Activated naive CD4-positive, alpha-beta T cell treated with anti-CD3 and anti-CD28 coated beads for 36 hours (primary cell): ENCODE measurements around the gene ATP9B. TPM values are rescaled to one million over a fixed set of nuclear protein-coding genes. Genes with fewer than 3 reads are reported as not detected.

Experiments
- CTCF ChIA-PET: fragments of 350-600 bp; sonication (Branson Sonifier 250); formaldehyde crosslinking; loops from one replicate; lab custom pipeline; 2021; ENCODE audit warnings: antibody characterized with exemption; lab: Charles Lee
- DNase-seq: peaks from one replicate; pipeline ENCODE4 v3.0.0-alpha.2; 2020
- H3K27ac Mint-ChIP-seq: one replicate; pipeline ENCODE4 v1.8.0; 2021; ENCODE audit warnings: mild to moderate bottlenecking, mixed read lengths
- H3K27me3 Mint-ChIP-seq: one replicate; pipeline ENCODE4 v1.8.0; 2021; ENCODE audit warnings: low read depth, mixed read lengths
- H3K36me3 Mint-ChIP-seq: one replicate; pipeline ENCODE4 v1.8.0; 2021; ENCODE audit warnings: low read depth, mixed read lengths
- H3K4me1 Mint-ChIP-seq: one replicate; pipeline ENCODE4 v1.8.0; 2021; ENCODE audit warnings: low read depth, mixed read lengths
- H3K4me3 Mint-ChIP-seq: one replicate; pipeline ENCODE4 v1.8.0; 2021; ENCODE audit warnings: mild to moderate bottlenecking, moderate library complexity, mixed read lengths
- H3K9me3 Mint-ChIP-seq: one replicate; pipeline ENCODE4 v1.8.0; 2021; ENCODE audit warnings: mixed read lengths
- intact Hi-C: fragments of 100-400 bp; cut with micrococcal nuclease; formaldehyde crosslinking; loops from one replicate; pipeline ENCODE4 v1.15.1; 2023
- total RNA-seq, 2 experiments: library from RNA; stranded (reverse); gene quantifications; one replicate each; pipeline ENCODE4 v1.2.3, GENCODE V29; 2021

The ATP9B gene
- total RNA-seq, 2 experiments from 2014 or later, result 18.6 to 19.1 TPM

GRCh38 chr18:79191956-79192355, 122.8 kb downstream of the ATP9B start:
- no peak overlapping the region for H3K27ac Mint-ChIP-seq
- H3K9me3 Mint-ChIP-seq, result no peaks in the 10 kb centered on the region
- intact Hi-C loops, result no loop called here
- H3K4me1 Mint-ChIP-seq, result peaks cover 5% of the 10 kb centered on the region
- no peaks in the 10 kb centered on the region for H3K27me3 Mint-ChIP-seq
- no peak overlapping the region for H3K4me3 Mint-ChIP-seq
- CTCF ChIA-PET, result no interaction called here
- no peak for DNase-seq
- H3K36me3 Mint-ChIP-seq, result peaks cover 13% of the 10 kb centered on the region

DNA sequence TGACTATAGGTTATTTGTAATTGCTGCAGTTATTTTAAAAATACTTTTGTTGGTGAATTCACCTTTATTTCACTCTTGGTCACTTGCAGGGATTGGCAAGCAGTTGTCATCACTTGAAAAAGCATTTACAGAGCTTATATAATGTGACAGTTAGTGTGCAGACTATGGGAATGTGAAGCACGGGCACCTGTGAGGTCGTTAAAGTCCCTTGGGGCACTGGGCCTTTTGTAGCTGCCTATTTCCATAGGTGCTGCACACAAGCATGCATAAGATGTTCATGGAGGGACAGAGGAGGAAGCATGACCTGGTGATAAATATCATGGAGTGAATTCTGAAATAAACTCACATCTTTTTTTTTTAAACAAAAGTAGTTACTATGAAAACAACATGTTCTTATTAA, 124.6 kb downstream of the ATP9B start:
- Mint-ChIP-seq H3K9me3 (no peaks in the 10 kb centered on the region), H3K27me3 (no peaks in the 10 kb centered on the region), H3K4me1 (peaks cover 3% of the 10 kb centered on the region), H3K4me3 (no peak overlapping the region), H3K27ac (no peak overlapping the region), H3K36me3 (peaks cover 12% of the 10 kb centered on the region)
- intact Hi-C loops, result no loop called here
- CTCF ChIA-PET, result interaction anchor here (1.4 kb wide), 1 partner anchor 8 kb away, joined by 4 read pairs; no protein-coding TSS in a partner anchor
- DNase-seq, result no peak

DNA sequence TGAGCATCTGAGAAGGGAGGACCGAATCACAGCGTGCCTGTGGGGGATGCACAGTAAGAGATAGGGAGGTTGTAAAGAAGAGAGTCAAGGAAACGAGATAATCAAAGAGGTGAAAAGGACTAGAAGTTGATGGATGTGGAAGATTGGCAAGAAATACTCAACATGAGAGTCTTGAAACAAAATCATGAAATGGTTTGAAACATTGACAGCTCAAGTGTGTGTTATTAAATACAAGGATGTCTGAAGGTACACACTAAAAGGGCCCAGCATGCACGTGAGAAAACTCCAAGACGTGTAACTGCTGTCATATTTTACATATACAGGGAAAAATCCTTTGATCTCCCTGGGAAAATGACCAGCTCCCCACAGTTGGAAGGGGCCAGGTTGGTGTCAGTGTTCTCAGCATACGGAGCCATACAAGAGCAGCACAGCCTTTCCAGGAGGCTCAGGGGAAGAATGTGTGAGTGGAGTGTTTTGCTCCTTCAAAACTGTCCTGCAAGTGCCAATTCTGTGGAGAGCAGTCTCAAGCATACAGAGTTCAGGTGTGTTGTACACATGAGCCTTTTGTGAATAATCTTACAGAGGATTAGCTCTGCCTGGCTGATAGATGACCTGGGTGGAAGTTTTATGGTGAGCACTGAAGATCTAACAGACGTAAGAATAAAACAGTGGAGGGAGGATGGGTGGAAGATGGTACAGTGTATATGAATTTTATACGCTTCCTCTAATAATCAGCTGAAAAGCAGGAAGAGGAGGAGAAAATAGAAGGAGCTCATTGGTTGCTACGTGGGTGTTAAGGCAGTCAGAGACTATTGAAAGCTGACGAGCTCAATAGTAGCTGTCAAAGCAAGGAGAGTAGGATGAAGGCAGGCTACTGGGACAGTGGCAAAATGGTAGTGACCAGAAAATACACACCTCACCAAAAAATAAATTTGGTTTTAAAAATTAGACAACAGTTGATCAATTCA, 126.8 kb downstream of the ATP9B start:
- H3K4me3 Mint-ChIP-seq, result no peak overlapping the region
- DNase-seq, result no peak
- intact Hi-C loops, result no loop called here
- peaks cover 5% of the 10 kb centered on the region for H3K4me1 Mint-ChIP-seq
- no peak overlapping the region for H3K27ac Mint-ChIP-seq
- CTCF ChIA-PET, result no interaction called here
- H3K9me3 Mint-ChIP-seq, result no peaks in the 10 kb centered on the region
- H3K27me3 Mint-ChIP-seq, result no peaks in the 10 kb centered on the region
- peaks cover 12% of the 10 kb centered on the region for H3K36me3 Mint-ChIP-seq

DNA sequence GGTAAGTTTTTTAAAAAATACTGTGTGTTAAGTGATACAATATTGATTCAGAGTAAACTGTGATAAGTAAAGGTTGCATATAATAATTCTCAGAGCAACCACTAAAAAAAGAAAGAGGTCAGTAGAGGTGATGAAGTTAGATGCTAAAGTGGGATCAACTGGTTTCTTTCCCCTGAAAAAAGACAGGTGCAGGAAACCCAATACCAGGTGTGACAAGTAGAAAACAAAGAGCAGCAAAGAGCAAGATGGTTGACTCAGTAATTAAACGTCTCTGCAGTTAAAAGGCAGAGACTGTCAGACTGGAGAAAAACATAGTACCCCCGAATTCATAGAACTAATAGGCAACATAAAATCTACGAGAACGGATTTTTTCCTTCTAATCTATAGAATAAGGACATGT, 128.3 kb downstream of the ATP9B start:
- intact Hi-C loops, result no loop called here
- Mint-ChIP-seq H3K4me1 (peaks cover 7% of the 10 kb centered on the region), H3K27me3 (no peaks in the 10 kb centered on the region), H3K27ac (no peak overlapping the region), H3K36me3 (peaks cover 7% of the 10 kb centered on the region), H3K9me3 (no peaks in the 10 kb centered on the region), H3K4me3 (no peak overlapping the region)
- no peak for DNase-seq
- CTCF ChIA-PET, result no interaction called here

DNA sequence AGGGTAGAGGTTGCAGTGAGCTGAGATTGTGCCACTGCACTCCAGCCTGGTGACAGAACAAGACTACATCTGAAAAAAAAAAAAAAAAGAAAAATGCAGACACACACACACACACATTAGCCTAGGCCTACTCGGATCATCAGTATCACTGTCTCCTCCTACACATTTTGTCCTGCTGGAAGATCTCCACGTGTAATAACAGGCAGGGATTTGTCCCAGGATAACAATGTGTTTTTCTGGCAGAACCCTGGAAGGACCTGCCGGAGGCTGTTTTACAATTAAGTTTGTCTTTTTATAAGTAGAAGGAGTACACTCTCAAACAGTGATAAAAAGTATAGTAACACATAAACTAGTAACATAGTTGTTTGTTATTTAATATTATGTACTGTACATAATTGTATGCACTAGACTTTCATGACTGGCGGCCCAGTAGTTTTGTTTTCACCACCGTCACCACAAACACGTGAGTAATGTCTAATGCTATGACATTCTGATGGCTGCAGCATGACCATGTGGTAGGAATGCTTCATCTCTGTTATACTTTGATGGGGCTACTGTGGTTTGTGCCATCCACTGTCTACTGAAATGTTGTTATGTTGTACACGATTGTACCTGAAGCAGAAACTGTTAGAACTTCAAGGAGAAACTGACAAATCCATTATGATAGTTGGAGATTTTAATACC, 130.6 kb downstream of the ATP9B start:
- DNase-seq, result no peak

DNA sequence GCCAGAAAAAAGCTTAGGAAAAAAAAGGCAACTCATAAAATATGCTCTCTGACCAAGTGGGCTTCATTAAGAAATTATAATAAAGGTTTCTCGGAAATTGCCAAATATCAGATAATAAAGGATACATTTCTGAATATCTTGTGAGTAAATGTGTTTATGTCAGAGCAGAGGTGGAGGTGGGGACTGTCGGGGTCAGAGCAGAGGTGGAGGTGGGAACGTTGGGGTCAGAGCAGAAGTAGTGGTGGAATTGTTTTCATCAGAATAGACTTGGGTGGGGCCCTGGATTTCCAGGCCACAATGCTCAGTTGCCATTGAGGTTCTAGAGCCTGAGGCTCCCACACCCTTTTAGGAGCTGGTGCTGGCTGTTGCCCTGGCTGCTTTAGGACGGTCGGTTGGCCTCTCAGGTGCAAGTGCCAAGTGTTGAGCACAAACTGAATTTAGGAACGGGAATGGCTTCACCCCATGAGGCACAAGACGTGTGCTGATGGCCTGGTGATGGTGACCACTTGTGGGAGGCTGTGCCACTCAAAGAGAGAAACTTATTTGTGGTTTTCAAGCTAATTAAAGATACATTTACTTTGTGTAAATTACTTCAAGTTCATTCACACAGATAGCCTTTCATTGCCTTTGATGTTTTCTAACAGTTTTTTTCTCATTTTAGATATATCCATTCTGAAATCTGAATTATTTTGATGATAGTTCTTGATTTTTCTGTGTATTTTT, 131.5 kb downstream of the ATP9B start:
- Mint-ChIP-seq H3K4me3 (no peak overlapping the region), H3K4me1 (peaks cover 15% of the 10 kb centered on the region), H3K27ac (no peak overlapping the region), H3K9me3 (no peaks in the 10 kb centered on the region), H3K27me3 (no peaks in the 10 kb centered on the region), H3K36me3 (peaks cover 6% of the 10 kb centered on the region)
- intact Hi-C loops, result loop anchor here (5.0 kb wide), 1 partner anchor 133 kb away; the partner anchor contains the start of gene ATP9B
- no peak for DNase-seq
- CTCF ChIA-PET, result interaction anchor here (0.7 kb wide), 1 partner anchor 1281 kb away, joined by 3 read pairs; no protein-coding TSS in a partner anchor

More for the DNA sequence above, 130.6 kb downstream of the ATP9B start:
- intact Hi-C loops, result loop anchor here (5.0 kb wide), 1 partner anchor 133 kb away; the partner anchor contains the start of gene ATP9B
- H3K36me3 Mint-ChIP-seq, result peaks cover 5% of the 10 kb centered on the region
- peaks cover 15% of the 10 kb centered on the region for H3K4me1 Mint-ChIP-seq
- no peak overlapping the region for H3K4me3 Mint-ChIP-seq
- H3K9me3 Mint-ChIP-seq, result no peaks in the 10 kb centered on the region
- CTCF ChIA-PET, result no interaction called here
- H3K27ac Mint-ChIP-seq, result no peak overlapping the region
- no peaks in the 10 kb centered on the region for H3K27me3 Mint-ChIP-seq

DNA sequence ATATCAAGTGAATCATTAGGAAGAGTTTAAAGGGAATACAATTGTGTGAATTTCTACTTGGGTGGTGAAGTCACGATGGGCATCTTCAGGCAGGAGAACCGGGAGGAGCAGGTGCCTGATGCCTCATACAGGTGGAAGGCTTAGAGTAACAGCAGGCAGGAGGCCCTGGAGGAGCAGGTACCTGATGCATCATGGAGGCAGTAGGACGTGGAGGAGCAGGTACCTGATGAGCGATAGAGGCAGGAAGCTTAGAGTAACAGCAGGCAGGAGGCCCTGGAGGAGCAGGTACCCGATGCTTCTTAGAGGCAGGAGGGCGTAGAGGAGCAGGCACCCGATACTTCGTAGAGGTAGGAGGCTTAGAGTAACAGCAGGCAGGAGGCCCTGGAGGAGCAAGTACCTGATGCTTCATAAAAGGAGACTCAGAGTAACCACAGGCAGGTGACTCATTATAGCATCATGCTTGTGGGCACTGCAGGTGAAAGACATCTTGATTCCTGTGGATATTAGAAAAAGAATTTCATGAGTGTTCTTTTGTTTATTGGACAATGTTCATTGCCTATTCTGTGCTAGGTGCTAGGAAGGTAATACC, 133.9 kb downstream of the ATP9B start:
- CTCF ChIA-PET, result no interaction called here
- DNase-seq, result peak; percentile 60
- Mint-ChIP-seq H3K36me3 (peaks cover 13% of the 10 kb centered on the region), H3K4me3 (no peak overlapping the region), H3K27me3 (no peaks in the 10 kb centered on the region), H3K4me1 (peaks cover 15% of the 10 kb centered on the region), H3K27ac (no peak overlapping the region), H3K9me3 (no peaks in the 10 kb centered on the region)
- intact Hi-C loops, result loop anchor here (5.0 kb wide), 1 partner anchor 136 kb away; the partner anchor contains the start of gene ATP9B

GRCh38 chr18:79204889-79205807, 136.0 kb downstream of the ATP9B start:
- DNase-seq, result no peak
- Mint-ChIP-seq H3K36me3 (peaks cover 13% of the 10 kb centered on the region), H3K4me3 (no peak overlapping the region), H3K27ac (no peak overlapping the region), H3K9me3 (no peaks in the 10 kb centered on the region), H3K27me3 (no peaks in the 10 kb centered on the region), H3K4me1 (peaks cover 18% of the 10 kb centered on the region)
- CTCF ChIA-PET, result no interaction called here
- intact Hi-C loops, result loop anchor here (5.0 kb wide), 1 partner anchor 138 kb away; the partner anchor contains the start of gene ATP9B

DNA sequence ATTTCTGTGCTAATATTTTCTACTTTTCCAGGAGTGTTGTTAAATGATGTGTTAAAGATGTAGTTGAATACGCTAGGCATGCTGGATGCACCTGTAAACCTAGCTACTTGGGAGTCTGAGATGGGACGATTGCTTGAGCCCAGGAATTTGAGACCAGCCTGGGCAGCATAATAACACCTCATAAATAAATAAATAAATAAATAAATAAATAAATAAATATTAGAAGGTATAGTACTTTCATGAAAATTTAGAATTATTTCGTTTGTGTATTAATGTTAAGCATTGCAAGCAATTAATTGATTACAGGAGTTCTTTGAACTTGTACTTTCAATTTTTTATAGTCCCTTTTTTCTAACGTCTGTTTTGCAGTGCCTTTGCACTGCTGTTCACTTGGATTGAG, 137.2 kb downstream of the ATP9B start:
- H3K9me3 Mint-ChIP-seq, result no peaks in the 10 kb centered on the region
- H3K4me3 Mint-ChIP-seq, result no peak overlapping the region
- intact Hi-C loops, result no loop called here
- DNase-seq, result no peak
- H3K27ac Mint-ChIP-seq, result no peak overlapping the region
- CTCF ChIA-PET, result no interaction called here
- H3K27me3 Mint-ChIP-seq, result no peaks in the 10 kb centered on the region
- H3K4me1 Mint-ChIP-seq, result peaks cover 16% of the 10 kb centered on the region
- peaks cover 11% of the 10 kb centered on the region for H3K36me3 Mint-ChIP-seq

DNA sequence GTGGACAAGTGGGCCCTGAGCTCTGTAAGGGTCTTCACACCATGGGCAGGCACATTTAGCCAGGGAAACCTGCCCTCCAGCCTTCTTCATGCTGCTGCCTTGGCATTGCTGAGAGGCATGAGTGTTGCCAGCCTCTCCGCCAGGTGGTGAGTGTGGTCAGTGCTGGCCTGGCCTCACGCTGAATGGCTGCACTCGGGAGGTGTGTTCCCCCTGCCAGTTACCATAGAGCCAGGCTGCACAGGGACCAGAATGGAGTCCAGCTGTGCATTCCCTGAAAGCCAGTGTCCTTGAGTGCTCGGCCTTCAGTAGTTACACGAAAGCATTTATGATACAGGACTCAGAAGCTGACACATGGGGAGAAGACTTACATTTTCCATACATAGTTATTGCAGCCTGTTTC, 139.7 kb downstream of the ATP9B start:
- CTCF ChIA-PET, result no interaction called here
- intact Hi-C loops, result no loop called here

More for the DNA sequence above, 139.7 kb downstream of the ATP9B start:
- Mint-ChIP-seq H3K27me3 (no peaks in the 10 kb centered on the region), H3K36me3 (peaks cover 11% of the 10 kb centered on the region), H3K27ac (no peak overlapping the region), H3K4me3 (no peak overlapping the region), H3K4me1 (peaks cover 3% of the 10 kb centered on the region), H3K9me3 (no peaks in the 10 kb centered on the region)
- DNase-seq, result no peak
